Astrocyte (in vitro differentiated cells and primary cell): ENCODE results near the gene FTO.

Source experiments
- CTCF ChIP-seq: IDR thresholded peaks from 2 replicates; pipeline ENCODE4 v1.5.1; 2011; ENCODE audit warnings: low read depth, mild to moderate bottlenecking, inconsistent platforms, low read length, moderate library complexity; ENCODE audit not compliant: insufficient read depth
- EZH2 ChIP-seq: IDR thresholded peaks from 2 replicates; pipeline ENCODE4 v1.6.1; 2012; ENCODE audit warnings: mild to moderate bottlenecking, low read length, inconsistent platforms; ENCODE audit not compliant: insufficient read depth

GRCh38 chr16:54097774-54098173 lies 393.8 kb downstream of the FTO start:
- TF ChIP-seq CTCF (no peak), EZH2 (no peak)
